Caco-2 (cell line): ENCODE measurements around the gene PRSS38. TPM values are rescaled to one million over a fixed set of nuclear protein-coding genes. Genes with fewer than 3 reads are reported as not detected.

Experiments used
- BruUV-seq: library from RNA; stranded (reverse); fragments of 400-500 nt; replicated peaks from 2 replicates; lab custom pipeline; 2021; lab: Mats Ljungman, UMichigan
- CTCF ChIA-PET: fragments of 300-600 bp; sonication (Branson Sonifier 250); formaldehyde crosslinking; loops from one replicate; lab custom pipeline; 2022; ENCODE audit warnings: antibody characterized with exemption; lab: Charles Lee
- POLR2A ChIA-PET: fragments of 300-600 bp; sonication (Branson Sonifier 250); formaldehyde crosslinking; loops from one replicate; lab custom pipeline; 2022; ENCODE audit warnings: antibody characterized with exemption; lab: Charles Lee
- DNase-seq, 2 experiments: peaks; one replicate each; pipeline versions ENCODE4 v3.0.0 to v3.0.0-alpha.2; 2020 to 2022
- H3K27me3 ChIP-seq: replicated peaks from 2 replicates; pipeline ENCODE4 v1.6.0; 2011; ENCODE audit warnings: low read length; ENCODE audit not compliant: control insufficient read depth, insufficient read depth
- H3K36me3 ChIP-seq: 2 replicates; pipeline ENCODE4 v1.5.1; 2011; ENCODE audit warnings: low read length; ENCODE audit not compliant: control insufficient read depth, insufficient read depth
- H3K4me1 ChIP-seq: fragments of 250-450 bp; sonication (Bioruptor Pico); 2 replicates; pipeline ENCODE4 v1.5.1; 2020; ENCODE audit warnings: mild to moderate bottlenecking
- H3K4me3 ChIP-seq: 2 replicates; pipeline ENCODE4 v1.5.1; 2011; ENCODE audit warnings: low read depth, mild to moderate bottlenecking, control low read depth, low read length
- H3K9me3 ChIP-seq: fragments of 250-450 bp; sonication (Bioruptor Pico); 2 replicates; pipeline ENCODE4 v1.5.1; 2020; ENCODE audit warnings: mild to moderate bottlenecking, moderate library complexity
- H3K27ac Mint-ChIP-seq: one replicate; pipeline ENCODE4 v1.8.0; 2022; ENCODE audit warnings: mixed read lengths; ENCODE audit not compliant: unreplicated experiment
- H3K27me3 Mint-ChIP-seq: one replicate; pipeline ENCODE4 v1.8.0; 2022; ENCODE audit warnings: mixed read lengths; ENCODE audit not compliant: insufficient read depth, unreplicated experiment
- H3K36me3 Mint-ChIP-seq: one replicate; pipeline ENCODE4 v1.8.0; 2022; ENCODE audit warnings: mild to moderate bottlenecking, mixed read lengths; ENCODE audit not compliant: insufficient read depth, unreplicated experiment
- H3K4me1 Mint-ChIP-seq: one replicate; pipeline ENCODE4 v1.8.0; 2022; ENCODE audit warnings: low read depth, mixed read lengths; ENCODE audit not compliant: unreplicated experiment
- H3K4me3 Mint-ChIP-seq: one replicate; pipeline ENCODE4 v1.8.0; 2022; ENCODE audit warnings: mild to moderate bottlenecking, moderate library complexity, mixed read lengths; ENCODE audit not compliant: unreplicated experiment
- H3K9me3 Mint-ChIP-seq: one replicate; pipeline ENCODE4 v1.8.0; 2022; ENCODE audit warnings: mixed read lengths; ENCODE audit not compliant: unreplicated experiment
- CTCF ChIP-seq, 2 experiments: fragments of 200-600 bp in 1 of 2; IDR thresholded peaks; 1 replicate in 1 of 2; 2 replicates in 1 of 2; pipeline versions ENCODE4 v1.5.1 to v1.8.0; 2011 to 2022; ENCODE audit warnings: antibody characterized with exemption in 1 of 2, control low read depth in 1 of 2, inconsistent platforms in 1 of 2, low read depth in 1 of 2, low read length in 1 of 2, mild to moderate bottlenecking in 1 of 2, moderate library complexity in 1 of 2; ENCODE audit not compliant: insufficient read depth in 1 of 2, severe bottlenecking in 1 of 2, unreplicated experiment in 1 of 2
- intact Hi-C: fragments of 100-400 bp; cut with micrococcal nuclease; formaldehyde crosslinking; loops from one replicate; pipeline ENCODE4 v1.10.0; 2022; ENCODE audit not compliant: unreplicated experiment
- total RNA-seq: library from RNA; stranded (reverse); gene quantifications from 2 replicates; pipeline ENCODE4 v1.2.3, GENCODE V29; 2022

The PRSS38 gene
- total RNA-seq, 1 experiment from 2014 or later, result not detected

DNA sequence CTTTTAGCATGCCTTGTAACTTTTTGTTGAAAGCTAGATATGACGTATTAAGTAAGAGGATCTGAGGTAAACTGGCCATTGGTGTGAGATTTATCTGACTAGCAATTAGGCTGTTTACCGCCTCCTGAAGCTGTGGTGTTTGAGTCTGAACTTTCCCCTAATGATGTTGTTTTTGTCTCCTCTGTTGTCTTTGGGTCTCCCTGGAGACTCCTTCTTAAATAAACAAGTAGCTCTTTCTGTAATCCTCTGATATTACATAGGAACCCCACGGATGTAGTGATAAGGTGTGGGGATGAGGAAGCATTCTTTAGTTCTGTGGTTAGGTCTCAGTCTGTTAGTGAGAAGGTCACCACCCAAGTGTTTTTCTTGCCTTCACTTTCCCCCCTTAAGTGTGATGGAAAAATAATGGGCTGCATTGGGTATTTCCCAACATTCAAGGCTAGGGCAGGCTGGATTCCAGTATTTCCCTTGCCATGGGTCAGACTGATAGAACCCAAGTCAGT is 33.0 kb downstream of the PRSS38 start:
- H3K9me3 ChIP-seq, result peaks cover 5% of the 10 kb centered on the region; the same call in 1 of the 2 replicates
- no peaks in the 10 kb centered on the region for H3K27me3 ChIP-seq
- Mint-ChIP-seq H3K27ac (no peak overlapping the region), H3K9me3 (peaks cover 15% of the 10 kb centered on the region), H3K27me3 (peaks cover 15% of the 10 kb centered on the region), H3K4me1 (peaks cover 12% of the 10 kb centered on the region), H3K36me3 (peaks cover 5% of the 10 kb centered on the region), H3K4me3 (no peak overlapping the region)
- no peak for TF ChIP-seq CTCF (IDR thresholded peaks at IDR 0.05; ENCODE audit: insufficient read depth in 1 of 2, low read depth in 1 of 2, low read length in 1 of 2, severe bottlenecking in 1 of 2, unreplicated experiment in 1 of 2)
- H3K4me1 ChIP-seq, result peaks cover 11% of the 10 kb centered on the region
- intact Hi-C loops, result no loop called here
- no TSS peak for BruUV-seq
- ChIA-PET POLR2A (no interaction called here), CTCF (no interaction called here)
- no peak overlapping the region for H3K4me3 ChIP-seq
- no peaks in the 10 kb centered on the region for H3K36me3 ChIP-seq
- DNase-seq, result no peak

DNA sequence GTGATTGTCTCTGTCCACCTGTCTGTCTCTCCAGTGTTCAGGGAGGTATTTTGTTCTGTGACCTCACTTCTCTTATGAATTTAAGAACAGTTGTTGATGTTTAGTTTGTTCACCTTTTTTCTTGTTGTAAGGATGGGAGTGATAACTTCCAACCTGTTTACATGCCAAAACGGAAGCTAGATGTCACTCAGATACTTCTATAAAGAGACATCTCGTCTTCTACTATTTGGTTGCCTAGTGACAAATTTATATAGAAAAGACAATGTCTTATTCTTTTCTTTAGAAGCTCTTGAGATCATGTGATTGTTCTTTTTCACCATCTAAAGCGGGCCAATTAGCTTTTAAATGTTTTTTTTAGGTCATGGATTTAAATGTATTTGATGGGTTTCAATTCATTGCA is 33.8 kb downstream of the PRSS38 start:
- peaks cover 5% of the 10 kb centered on the region; the same call in 1 of the 2 replicates for H3K9me3 ChIP-seq
- Mint-ChIP-seq H3K36me3 (peaks cover 5% of the 10 kb centered on the region), H3K27me3 (peaks cover 21% of the 10 kb centered on the region), H3K27ac (no peak overlapping the region), H3K4me3 (no peak overlapping the region), H3K9me3 (peaks cover 15% of the 10 kb centered on the region), H3K4me1 (peaks cover 12% of the 10 kb centered on the region)
- intact Hi-C loops, result no loop called here
- H3K36me3 ChIP-seq, result no peaks in the 10 kb centered on the region
- ChIA-PET POLR2A (no interaction called here), CTCF (no interaction called here)
- H3K27me3 ChIP-seq, result no peaks in the 10 kb centered on the region
- H3K4me3 ChIP-seq, result no peak overlapping the region
- no peak for DNase-seq
- TF ChIP-seq CTCF (IDR thresholded peaks at IDR 0.05; ENCODE audit: insufficient read depth in 1 of 2, low read depth in 1 of 2, low read length in 1 of 2, severe bottlenecking in 1 of 2, unreplicated experiment in 1 of 2), result no peak
- peaks cover 11% of the 10 kb centered on the region for H3K4me1 ChIP-seq
- BruUV-seq, result no TSS peak

DNA sequence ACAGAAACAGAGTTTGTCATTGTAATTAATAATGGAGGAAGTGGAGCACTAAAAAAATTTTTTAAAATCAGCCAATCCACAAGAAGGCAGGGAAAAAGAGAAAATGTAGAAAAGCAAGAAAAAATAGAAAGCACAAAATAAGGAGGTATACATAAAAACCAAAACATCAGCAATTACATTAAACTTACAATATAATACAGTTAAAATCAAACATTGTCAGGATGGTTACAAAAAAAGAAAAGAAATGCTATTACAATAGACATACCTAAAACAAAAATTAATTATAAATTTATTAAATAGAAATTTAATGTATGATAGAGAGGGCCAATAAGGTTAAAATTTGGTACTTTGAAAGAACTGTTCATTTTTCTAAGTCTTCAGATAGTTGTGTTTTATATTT is 38.7 kb downstream of the PRSS38 start:
- no TSS peak for BruUV-seq
- Histone ChIP-seq H3K4me3 (no peak overlapping the region), H3K36me3 (no peaks in the 10 kb centered on the region), H3K27me3 (no peaks in the 10 kb centered on the region), H3K9me3 (peaks cover 5% of the 10 kb centered on the region; the same call in 1 of the 2 replicates), H3K4me1 (no peaks in the 10 kb centered on the region)
- H3K4me3 Mint-ChIP-seq, result no peak overlapping the region
- no peak for DNase-seq
- no peak overlapping the region for H3K27ac Mint-ChIP-seq
- CTCF ChIA-PET, result interaction anchor here (0.6 kb wide), 1 partner anchor 9 kb away, joined by 3 read pairs; no protein-coding TSS in a partner anchor
- H3K27me3 Mint-ChIP-seq, result peaks cover 21% of the 10 kb centered on the region
- no peaks in the 10 kb centered on the region for H3K36me3 Mint-ChIP-seq
- intact Hi-C loops, result no loop called here
- POLR2A ChIA-PET, result no interaction called here
- TF ChIP-seq CTCF (IDR thresholded peaks at IDR 0.05; ENCODE audit: insufficient read depth in 1 of 2, low read depth in 1 of 2, low read length in 1 of 2, severe bottlenecking in 1 of 2, unreplicated experiment in 1 of 2), result no peak
- peaks cover 1% of the 10 kb centered on the region for H3K9me3 Mint-ChIP-seq
- no peaks in the 10 kb centered on the region for H3K4me1 Mint-ChIP-seq
